Esophagus squamous epithelium (tissue), 4 donors: ENCODE measurements around the gene MUC3A.

Experiments used
- POLR2A ChIP-seq, 4 donors: fragments of 450-650 bp; IDR thresholded peaks; one replicate each; pipeline ENCODE4 v1.6.1; 2017; ENCODE audit warnings: antibody characterized with exemption in 4 of 4, mild to moderate bottlenecking in 4 of 4, moderate library complexity in 3 of 4
- TF ChIP-seq, protein P1 (sequence below), 6 experiments: fragments of 450-650 bp in 4 of 6; fragments of 200-600 bp in 2 of 6; sonication (generic) in 2 of 6; IDR thresholded peaks; one replicate each; pipeline ENCODE4 v1.5.1; 2016 to 2019; ENCODE audit warnings: antibody characterized with exemption in 6 of 6, mild to moderate bottlenecking in 4 of 6, moderate library complexity in 4 of 6

DNA sequence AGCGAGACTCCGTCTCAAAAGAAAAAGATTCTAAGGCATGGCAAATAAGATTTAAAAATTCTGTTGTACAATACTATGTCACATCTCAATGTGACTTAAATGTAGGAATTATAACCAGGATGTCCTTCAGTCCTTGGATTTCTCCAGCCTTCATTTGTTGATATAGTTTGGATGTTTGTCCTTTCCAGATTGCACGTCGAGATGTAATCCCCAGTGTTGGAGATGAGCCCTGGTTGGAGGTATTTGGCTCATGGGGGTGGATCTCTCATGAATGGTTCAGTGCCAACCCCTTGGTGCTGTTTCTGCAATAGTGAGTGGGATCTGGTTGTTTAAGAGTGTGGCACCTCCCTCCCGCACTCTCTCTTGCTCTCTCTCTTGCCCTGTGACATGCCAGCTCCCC, 40.8 kb upstream of the MUC3A start:
- TF ChIP-seq, protein P1, sequence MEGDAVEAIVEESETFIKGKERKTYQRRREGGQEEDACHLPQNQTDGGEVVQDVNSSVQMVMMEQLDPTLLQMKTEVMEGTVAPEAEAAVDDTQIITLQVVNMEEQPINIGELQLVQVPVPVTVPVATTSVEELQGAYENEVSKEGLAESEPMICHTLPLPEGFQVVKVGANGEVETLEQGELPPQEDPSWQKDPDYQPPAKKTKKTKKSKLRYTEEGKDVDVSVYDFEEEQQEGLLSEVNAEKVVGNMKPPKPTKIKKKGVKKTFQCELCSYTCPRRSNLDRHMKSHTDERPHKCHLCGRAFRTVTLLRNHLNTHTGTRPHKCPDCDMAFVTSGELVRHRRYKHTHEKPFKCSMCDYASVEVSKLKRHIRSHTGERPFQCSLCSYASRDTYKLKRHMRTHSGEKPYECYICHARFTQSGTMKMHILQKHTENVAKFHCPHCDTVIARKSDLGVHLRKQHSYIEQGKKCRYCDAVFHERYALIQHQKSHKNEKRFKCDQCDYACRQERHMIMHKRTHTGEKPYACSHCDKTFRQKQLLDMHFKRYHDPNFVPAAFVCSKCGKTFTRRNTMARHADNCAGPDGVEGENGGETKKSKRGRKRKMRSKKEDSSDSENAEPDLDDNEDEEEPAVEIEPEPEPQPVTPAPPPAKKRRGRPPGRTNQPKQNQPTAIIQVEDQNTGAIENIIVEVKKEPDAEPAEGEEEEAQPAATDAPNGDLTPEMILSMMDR (IDR thresholded peaks at IDR 0.05): no peak
- TF ChIP-seq POLR2A (IDR thresholded peaks at IDR 0.05): no peak
